KOPT-K1 (cell line): ENCODE data around the gene CALD1.
A peak's percentile ranks its signal among the peaks of the same experiment; 100 is the strongest.
"Not testable (repeated sequence)": the region's sequence is repeated elsewhere in the genome, so short reads cannot be mapped to it uniquely, and the experiment has no call there.

Source experiments
- H3K27ac ChIP-seq: fragments of 200-600 bp; sonication (generic); 2 replicates; pipeline ENCODE4 v1.5.1; 2016; ENCODE audit warnings: antibody characterized with exemption, mild to moderate bottlenecking, low read depth, low read length; ENCODE audit not compliant: poor library complexity, severe bottlenecking
- H3K36me3 ChIP-seq: fragments of 200-600 bp; sonication (generic); 2 replicates; pipeline ENCODE4 v1.5.1; 2017; ENCODE audit warnings: antibody characterized with exemption, mild to moderate bottlenecking, low read length, moderate library complexity; ENCODE audit not compliant: insufficient read depth
- H3K9me3 ChIP-seq: fragments of 200-600 bp; sonication (generic); 2 replicates; pipeline ENCODE4 v1.5.1; 2017; ENCODE audit warnings: antibody characterized with exemption, low read length, mild to moderate bottlenecking; ENCODE audit not compliant: insufficient read depth, poor library complexity, severe bottlenecking

The CALD1 gene

DNA sequence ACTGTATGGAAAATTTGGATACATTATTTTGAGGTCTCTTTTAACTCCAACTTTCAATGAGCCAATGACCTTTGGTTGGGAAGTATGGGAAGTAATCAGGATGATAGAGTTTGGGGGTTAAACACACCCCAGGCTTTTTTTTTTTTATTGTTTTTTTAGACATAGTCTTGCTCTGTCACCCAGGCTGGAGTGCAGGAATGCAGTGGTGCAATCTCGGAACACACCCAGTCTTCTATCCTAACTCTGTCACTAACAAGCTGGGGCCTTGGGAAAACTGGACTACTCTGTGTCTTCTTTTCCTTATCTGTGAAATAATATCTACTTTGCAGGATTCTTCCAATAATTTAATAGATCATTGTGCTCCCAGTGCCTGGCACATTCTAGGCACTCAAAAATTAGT, 169.3 kb downstream of the CALD1 start:
- H3K36me3 ChIP-seq, result no peaks in the 10 kb centered on the region
- no peaks in the 10 kb centered on the region for H3K9me3 ChIP-seq
- no peak overlapping the region for H3K27ac ChIP-seq

DNA sequence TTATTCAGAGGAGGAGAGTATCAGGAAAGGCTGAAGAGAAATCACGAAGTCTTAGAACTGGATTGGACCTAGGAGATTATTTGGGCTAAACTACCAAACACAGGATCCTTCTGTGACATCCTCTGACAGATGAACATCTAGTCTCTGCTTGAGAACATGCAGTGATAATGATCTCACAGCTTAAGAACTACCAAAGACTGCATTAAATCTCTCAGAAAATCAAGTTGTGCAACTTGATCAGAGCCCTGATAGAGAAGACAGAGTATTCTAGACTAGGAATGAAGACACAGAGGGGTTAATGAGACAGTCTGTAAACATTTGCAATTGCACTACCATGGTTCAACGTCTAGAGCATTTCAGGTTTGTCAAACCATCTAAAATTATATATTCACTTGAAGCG, 169.7 kb downstream of the CALD1 start:
- Histone ChIP-seq H3K27ac (no peak overlapping the region), H3K36me3 (no peaks in the 10 kb centered on the region), H3K9me3 (no peaks in the 10 kb centered on the region)

DNA sequence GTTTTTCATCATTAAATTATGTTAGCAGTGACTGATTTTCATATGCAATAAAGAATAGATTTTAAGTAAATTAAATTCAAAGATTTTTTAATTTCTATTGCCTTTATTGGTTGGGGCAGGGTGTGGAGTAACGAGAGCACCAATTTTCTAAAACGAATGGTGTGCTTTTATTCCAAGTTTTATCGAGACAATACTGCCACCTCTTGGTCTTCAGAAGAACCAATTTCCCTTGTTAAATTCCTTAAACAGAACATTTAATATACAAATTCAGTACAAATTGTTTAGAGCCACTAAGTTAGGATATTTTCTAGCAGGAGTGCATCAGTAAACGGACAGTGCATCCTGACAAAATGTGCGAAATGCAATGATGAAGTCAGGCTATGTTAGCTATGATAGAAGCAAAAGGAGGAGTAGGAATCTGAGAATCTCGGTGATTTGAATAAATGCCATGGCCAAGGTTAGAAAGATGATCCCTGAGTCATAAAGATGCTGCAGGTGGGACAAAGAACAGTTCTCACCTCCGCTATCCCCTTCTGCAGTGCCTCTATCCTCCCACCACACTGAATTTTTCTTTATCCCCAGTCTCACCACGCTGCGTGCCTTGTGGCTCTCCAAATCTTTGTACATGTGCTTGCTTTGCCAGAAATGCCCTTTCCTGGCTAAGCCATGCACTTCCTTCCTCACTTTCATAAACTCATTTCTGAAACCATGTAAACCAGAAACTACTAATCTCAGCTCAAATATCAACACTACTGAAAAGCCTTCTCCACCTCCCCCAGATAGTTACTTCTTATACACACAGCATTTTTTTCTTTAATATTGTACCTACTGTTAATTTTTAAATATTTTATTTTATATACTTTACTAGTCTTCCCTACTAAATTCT, 175.0 kb downstream of the CALD1 start:
- Histone ChIP-seq H3K27ac (no peak overlapping the region), H3K36me3 (no peaks in the 10 kb centered on the region), H3K9me3 (no peaks in the 10 kb centered on the region)

DNA sequence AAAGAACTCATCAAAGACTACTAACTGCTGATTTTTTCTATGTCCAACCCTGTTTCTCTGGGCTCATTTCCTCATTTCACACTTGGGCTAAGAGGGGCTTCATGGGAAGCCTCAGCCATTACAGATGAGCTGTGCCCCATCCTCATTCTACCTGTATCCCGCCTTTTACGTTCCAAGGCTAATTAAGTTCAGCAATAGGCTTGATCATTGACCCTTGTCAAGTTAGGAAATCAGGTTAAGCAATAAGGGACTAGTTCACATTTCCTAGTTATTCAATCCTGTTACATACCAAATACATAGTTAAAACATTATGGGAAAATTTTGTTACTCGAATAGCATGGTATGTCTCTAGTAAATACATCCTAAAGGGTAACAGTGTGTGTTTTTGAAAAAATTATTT, 177.6 kb downstream of the CALD1 start:
- no peaks in the 10 kb centered on the region for H3K9me3 ChIP-seq
- no peak overlapping the region for H3K27ac ChIP-seq
- no peaks in the 10 kb centered on the region for H3K36me3 ChIP-seq

DNA sequence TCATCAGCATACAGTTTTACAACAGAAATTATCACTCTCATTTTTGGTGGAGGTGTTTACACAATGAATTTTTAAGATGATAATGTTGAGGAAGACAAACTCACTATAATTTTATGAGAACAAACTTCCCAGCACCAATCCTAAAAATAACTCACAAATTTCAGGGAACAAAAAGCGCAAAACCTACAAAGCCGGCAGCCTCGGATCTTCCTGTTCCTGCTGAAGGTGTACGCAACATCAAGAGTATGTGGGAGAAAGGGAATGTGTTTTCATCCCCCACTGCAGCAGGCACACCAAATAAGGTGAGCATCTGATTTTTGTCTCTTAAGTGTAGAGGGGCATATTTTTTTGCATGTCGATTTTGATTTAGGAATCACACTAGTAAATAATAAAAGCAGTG, 180.4 kb downstream of the CALD1 start:
- Histone ChIP-seq H3K9me3 (no peaks in the 10 kb centered on the region), H3K36me3 (no peaks in the 10 kb centered on the region), H3K27ac (no peak overlapping the region)

DNA sequence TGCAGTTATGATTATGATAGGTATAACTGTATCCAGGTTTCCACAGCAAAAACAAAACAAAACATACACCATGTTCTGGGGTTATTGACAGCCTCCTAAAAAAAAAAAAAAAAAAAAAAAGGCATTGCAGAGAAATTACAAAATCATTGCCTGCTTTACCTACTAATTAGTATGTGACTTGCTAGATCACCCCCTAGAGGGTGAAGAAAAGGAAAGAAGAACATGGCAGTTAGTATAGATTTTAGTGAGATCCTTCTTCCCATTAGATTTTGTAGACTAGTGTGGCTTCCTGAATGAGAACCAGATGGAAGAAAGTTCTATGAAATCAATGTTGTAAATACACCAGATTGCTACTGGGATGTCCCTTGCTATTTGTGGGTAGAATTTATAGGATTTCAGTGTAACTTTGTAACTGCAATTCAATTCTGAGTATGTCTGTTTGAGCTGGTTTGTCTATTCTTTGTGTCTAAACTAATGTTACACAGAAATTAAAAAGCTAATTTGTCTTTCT, 182.9 kb downstream of the CALD1 start:
- no peaks in the 10 kb centered on the region for H3K9me3 ChIP-seq
- no peak overlapping the region for H3K27ac ChIP-seq
- no peaks in the 10 kb centered on the region for H3K36me3 ChIP-seq

DNA sequence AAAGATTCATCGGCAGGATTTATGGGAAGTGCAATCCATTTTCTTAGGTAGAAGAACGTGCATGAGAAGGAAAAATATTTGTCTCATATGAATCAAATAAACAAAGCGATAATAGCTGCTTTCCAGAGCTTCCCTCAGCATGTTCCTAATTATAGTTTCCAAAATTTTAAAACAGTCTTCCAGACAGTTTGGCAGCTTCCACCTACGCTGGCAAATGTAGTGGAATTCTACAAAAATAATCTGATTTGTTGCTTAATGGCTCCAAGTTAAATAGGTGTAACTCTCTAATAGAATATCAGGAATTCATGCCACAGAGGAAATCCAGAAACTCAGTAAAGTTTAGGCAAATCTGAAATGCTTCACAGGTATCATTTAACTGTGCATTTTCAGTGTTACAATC, 183.6 kb downstream of the CALD1 start:
- no peaks in the 10 kb centered on the region for H3K36me3 ChIP-seq
- H3K27ac ChIP-seq, result no peak overlapping the region
- H3K9me3 ChIP-seq, result no peaks in the 10 kb centered on the region

DNA sequence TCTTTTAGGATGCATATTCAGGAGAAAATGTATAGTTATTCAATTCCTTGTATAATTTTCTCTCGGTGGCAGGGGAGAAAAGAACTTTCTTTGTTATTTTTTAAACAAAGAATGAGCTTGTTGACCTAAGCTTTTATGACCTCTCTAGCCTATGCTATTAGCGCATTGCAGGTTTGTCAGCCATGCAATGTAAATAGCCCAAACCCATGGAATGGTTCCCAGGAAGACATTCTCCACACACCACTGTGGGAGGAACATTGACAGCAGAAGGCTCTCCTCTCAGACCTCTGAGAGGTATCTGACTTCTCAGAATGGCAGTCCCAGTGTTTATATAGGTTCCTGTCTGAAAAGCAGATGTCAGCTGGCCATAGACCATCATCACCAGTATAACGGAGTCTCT, 187.3 kb downstream of the CALD1 start:
- Histone ChIP-seq H3K36me3 (no peaks in the 10 kb centered on the region), H3K27ac (no peak overlapping the region)

DNA sequence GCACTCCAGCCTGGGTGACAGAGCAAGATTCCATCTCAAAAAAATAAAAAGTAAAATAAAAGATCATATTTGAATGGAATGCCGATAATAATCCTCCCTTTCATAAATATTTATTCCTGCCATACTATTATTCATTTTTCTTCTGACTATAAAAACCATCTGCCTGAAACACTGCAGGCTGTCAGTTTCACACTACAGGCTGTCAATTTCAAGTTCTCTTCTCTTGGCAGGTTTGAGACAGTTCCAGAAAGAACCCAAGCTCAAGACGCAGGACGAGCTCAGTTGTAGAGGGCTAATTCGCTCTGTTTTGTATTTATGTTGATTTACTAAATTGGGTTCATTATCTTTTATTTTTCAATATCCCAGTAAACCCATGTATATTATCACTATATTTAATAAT, 188.7 kb downstream of the CALD1 start:
- H3K9me3 ChIP-seq, result no peaks in the 10 kb centered on the region
- no peaks in the 10 kb centered on the region for H3K36me3 ChIP-seq
- no peak overlapping the region for H3K27ac ChIP-seq

More for the DNA sequence above, 187.3 kb downstream of the CALD1 start:
- H3K9me3 ChIP-seq, result no peaks in the 10 kb centered on the region

DNA sequence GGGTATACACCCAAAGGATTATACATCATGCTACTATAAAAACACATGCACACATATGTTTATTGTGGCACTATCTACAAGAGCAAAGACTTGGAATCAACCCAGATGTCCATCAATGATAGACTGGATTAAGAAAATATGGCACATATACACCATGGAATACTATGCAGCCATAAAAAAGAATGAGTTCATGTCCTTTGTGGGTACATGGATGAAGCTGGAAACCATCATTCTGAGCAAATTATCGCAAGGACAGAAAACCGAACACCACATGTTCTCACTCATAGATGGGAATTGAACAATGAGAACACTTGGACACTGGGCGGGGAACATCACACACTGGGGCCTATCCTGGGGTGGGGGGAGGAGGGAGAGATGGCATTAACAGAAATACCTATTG, 202.2 kb downstream of the CALD1 start:
- H3K36me3 ChIP-seq, H3K9me3 ChIP-seq, H3K27ac ChIP-seq: not testable (repeated sequence)

DNA sequence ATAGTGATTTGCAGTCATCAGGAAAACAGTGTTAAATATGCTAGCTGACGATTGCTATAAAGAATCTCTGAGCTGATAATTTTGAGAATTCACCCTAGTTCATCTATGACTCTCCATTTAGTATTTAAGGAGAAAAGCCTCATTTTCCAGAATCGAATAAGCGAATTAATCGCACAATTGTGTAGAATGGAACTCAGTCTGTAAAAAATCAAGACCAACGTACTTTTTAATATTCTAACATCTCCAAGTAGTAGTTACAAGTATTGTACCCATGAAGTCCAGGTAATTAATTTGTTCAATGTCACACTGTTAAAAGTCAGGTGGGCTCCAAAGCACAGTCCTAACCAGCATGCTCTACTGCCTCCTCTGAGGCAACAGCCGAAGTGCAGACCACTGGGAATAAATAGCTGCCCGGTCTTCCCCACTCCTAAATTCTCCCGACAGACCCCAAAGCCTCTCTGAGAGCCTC, 206.5 kb downstream of the CALD1 start:
- H3K9me3 ChIP-seq, result no peaks in the 10 kb centered on the region
- no peaks in the 10 kb centered on the region; the same call in 1 of the 2 replicates for H3K36me3 ChIP-seq
- H3K27ac ChIP-seq, result peak overlapping the region; percentile 69

DNA sequence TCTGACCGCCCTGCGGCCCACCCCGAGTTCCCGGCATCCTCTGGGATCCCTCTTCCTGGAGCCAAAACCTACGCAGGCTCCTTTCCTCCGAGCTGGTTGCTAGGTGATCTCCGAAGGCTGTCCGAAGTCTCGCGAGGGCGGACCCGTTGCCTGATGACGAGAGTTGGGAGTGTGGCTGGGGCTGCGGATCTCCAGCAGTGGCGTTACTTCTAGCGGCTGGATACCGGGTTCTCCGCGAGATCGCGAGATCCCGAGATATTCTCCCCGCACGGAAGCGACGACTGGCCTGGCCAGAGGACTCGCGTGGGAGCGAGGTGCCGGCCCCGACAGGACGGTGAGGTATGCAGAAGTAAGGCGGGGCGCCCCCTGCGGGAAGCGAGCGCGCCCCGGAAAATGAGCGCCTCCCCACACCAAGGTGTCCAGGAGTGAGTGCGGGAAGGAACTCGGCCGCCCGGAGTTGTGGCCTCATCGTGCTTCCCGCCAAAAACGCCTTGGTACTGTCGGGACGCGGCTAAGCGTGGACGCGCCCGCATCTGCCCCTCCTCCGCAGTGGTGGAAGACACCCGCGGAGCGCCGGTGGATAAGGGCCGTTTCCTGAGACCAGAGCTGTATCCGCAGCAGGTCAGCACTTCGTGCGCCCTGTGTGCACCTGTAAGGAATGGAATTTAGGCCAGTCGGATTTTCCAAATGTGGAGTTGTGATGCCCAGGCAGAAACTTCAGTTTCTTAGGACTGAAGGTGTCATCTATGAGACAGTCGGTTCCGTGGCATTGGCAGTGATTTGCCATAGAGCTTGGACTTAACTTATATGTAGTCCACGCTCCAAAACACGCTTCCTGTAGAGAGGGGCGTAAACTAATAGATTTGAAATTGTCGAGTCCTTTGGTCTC, 207.2 kb downstream of the CALD1 start, which contains the start of gene AGBL3:
TSS of gene AGBL3 (plus strand) at position 146 of the 889 bp plus-strand sequence. CDS start 1,426 bp downstream, outside the sequence.
- H3K36me3 ChIP-seq, result no peaks in the 10 kb centered on the region; the same call in 1 of the 2 replicates
- peak within 1 kb of the TSS; percentile 69 for H3K27ac ChIP-seq
- no peaks in the 10 kb centered on the region for H3K9me3 ChIP-seq

DNA sequence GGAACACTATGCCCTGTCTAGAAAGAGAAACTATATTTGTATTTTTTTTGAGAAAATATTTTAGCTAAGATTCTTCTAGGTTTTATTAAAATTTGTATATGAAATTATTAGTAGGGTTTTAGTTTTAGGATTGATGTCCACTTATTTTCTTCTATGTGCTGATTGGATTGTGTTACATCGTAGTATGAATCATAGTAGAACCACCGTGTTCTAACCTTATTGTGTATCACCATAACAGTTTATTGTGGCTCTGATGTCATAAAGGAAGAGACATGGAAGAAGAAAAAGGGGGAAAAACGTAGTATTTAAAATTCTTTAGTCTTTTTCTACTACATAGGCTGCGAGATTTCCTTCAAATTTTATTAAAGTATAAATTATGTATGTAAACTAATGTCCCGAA, 208.7 kb downstream of the CALD1 start:
- H3K36me3 ChIP-seq, result peaks cover 6% of the 10 kb centered on the region
- no peak overlapping the region for H3K27ac ChIP-seq
- H3K9me3 ChIP-seq, result no peaks in the 10 kb centered on the region

DNA sequence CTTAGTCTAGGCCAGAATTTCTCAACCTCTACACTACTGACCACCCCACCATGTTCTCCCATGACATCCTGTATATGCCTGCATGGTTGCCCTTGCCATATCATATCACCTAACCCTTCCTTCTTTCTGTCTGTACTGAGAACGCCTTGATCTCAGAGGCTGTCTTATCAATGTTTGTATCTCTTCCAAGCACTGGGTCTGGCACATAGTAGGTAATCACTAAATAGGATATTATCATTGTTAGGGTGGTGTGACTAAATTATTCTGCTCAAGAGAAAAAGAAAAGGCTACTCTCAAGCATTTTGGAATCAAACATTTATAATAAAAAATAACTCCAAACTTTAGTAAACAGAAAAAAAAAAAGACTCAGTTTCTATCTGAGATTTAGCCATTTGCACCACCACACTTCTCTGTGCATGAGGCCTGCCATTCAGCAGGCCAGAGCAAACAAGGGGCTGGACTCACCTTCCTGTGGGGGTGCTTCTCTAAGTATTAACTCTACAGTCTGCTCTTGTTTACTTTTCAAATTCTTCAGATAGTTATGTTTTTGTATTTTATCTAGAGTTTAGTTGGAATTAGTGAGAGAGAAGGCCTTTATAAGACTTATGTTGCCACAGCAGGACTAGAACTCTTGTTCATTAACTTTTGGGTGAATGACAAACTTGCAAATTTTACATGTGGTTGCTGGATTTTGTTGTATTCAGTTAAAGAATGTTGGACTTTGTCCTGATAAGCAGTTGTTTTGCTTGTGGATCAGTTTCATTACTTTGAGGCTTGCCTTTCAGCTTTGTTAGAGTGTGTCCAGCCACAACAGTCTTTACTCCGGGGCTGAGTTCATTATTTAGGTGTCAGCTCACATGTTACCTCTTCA, 212.3 kb downstream of the CALD1 start:
- Histone ChIP-seq H3K36me3 (peaks cover 27% of the 10 kb centered on the region), H3K9me3 (no peaks in the 10 kb centered on the region), H3K27ac (no peak overlapping the region)
